Daoy (cell line): ENCODE results near the gene KLRF2. TPM values are rescaled to one million over a fixed set of nuclear protein-coding genes. Genes with fewer than 3 reads are reported as not detected.
"Not testable (repeated sequence)": the region's sequence is repeated elsewhere in the genome, so short reads cannot be mapped to it uniquely, and the experiment has no call there.

Experiments used
- DNase-seq: peaks from one replicate; pipeline ENCODE4 v3.0.0-alpha.2; 2015; ENCODE audit warnings: low read depth
- total RNA-seq: library from RNA; depleted of rRNA; stranded (reverse); fragments of >200 nt; shearing (Covaris generic); gene quantifications from 2 replicates; pipeline ENCODE4 v1.2.3, GENCODE V29; 2014; rRNA removed

KLRF2 gene, protein sequence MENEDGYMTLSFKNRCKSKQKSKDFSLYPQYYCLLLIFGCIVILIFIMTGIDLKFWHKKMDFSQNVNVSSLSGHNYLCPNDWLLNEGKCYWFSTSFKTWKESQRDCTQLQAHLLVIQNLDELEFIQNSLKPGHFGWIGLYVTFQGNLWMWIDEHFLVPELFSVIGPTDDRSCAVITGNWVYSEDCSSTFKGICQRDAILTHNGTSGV
- total RNA-seq: not detected in 2 replicates

DNA sequence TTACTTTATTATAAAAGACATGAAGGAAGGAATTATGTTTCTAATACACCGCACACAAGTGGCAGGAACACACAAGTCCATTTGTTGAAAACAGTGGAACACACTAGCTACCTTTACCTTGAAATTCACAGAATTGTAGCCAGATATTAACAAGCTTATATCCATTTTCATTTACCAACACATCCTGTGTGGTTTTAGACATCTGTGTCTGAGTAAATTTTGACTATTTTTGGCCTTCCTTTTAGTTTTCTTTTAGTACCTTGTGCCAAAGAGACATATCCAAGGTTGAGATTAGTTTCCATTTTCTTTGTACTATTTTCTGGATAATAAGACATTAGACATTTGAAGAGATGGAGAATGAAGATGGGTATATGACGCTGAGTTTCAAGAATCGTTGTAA, at the start of gene KLRF2:
Gene KLRF2, plus strand, starts transcription at position 244 of the 400 bp plus-strand sequence. Its CDS starts 107 bp downstream, at position 351.
- DNase-seq: no peak

GRCh38 chr12:9831720-9832119, 49.6 kb upstream of the KLRF2 start:
- no peak for DNase-seq

- no peak for DNase-seq
Observed at GRCh38 chr12:9843407-9843806, 37.9 kb upstream of the KLRF2 start.

DNA sequence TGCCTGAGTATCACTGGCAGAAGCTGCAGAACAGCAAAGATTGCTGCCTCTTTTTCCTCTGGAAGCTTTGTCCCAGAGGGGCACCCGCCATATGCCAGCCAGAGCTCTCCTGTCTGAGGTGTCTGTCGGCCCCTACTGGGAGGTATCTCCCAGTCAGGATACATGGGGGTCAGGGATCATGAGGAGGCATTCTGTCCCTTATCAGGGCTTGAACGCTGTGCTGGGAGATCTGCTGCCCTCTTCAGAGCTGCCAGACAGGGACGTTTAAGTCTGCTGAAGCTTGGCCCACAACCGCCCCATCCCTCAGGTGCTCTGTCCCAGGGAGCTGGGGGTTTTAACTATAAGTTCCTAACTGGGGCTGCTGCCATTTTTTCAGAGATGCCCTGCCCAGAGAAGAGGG, 32.4 kb upstream of the KLRF2 start:
- no peak for DNase-seq

- DNase-seq: no peak
Observed at GRCh38 chr12:9851050-9851449, 30.2 kb upstream of the KLRF2 start.

GRCh38 chr12:9851927-9852326, 29.4 kb upstream of the KLRF2 start:
- no peak for DNase-seq

- no peak for DNase-seq
Observed at GRCh38 chr12:9856151-9856550, 25.1 kb upstream of the KLRF2 start.

GRCh38 chr12:9856894-9857293, 24.4 kb upstream of the KLRF2 start:
- DNase-seq: no peak

GRCh38 chr12:9858135-9858534, 23.2 kb upstream of the KLRF2 start:
- DNase-seq: no peak

- DNase-seq: no peak
Observed at GRCh38 chr12:9864913-9865675, 16.2 kb upstream of the KLRF2 start.

- no peak for DNase-seq
Observed at GRCh38 chr12:9866860-9867269, 14.4 kb upstream of the KLRF2 start.

DNA sequence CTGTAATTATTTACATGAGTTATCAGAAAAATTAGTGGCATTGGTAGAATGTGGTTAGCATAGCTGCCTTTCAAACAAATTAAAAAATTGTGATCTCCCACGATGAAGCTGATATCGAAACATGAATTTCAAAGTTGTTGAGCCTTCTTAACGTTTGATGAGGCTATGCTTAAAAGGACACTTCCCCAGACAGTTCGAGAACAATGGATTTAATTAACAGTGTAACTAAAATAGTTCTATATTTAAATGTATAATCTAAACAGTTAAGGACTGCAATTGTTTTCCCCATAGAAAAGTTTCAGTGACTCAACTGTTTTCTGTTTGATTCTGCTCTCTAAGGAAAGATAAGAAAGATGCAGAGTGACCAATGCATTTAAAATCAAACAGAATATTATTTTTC, 13.8 kb upstream of the KLRF2 start:
- DNase-seq: no peak

DNA sequence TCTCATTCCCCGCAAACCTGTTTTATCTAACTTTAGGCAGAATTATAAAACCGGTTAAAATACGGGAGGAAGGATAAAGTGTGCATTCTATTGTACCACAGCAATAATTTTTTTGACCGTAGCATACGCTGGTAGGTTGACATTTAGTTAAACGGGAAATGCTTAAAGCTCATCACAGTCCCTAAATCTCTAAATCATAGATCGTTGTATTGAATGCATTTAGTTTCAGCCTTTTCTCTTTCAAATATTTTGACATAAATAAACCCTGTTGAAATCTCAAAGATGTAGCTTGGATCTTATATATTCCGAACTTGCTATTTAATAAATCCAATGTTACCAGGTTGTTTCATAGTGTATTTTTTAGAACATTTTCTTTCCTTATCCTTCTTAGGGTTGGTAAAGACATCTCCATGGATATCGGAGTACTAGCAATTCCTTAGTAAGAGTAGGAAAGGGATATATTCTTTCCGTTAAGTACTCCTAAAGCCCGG, 12.9 kb upstream of the KLRF2 start:
- no peak for DNase-seq

DNA sequence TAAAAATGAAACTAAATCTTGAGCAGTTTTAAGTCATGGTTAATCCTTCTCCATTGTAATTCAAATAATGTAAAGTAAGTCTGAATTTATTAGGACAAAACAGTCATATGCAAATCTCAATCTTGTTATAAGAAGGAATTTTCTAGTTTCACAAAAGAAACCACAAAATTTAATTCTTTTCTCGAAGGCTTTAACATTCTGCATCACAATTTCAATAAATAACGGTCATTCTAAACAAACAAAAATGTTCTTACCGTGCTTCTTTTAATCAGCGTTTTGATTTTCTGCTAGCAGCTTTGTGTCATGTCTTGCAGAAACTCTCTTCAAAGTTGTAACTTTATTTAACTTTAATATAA, 12.4 kb upstream of the KLRF2 start:
- no peak for DNase-seq

DNA sequence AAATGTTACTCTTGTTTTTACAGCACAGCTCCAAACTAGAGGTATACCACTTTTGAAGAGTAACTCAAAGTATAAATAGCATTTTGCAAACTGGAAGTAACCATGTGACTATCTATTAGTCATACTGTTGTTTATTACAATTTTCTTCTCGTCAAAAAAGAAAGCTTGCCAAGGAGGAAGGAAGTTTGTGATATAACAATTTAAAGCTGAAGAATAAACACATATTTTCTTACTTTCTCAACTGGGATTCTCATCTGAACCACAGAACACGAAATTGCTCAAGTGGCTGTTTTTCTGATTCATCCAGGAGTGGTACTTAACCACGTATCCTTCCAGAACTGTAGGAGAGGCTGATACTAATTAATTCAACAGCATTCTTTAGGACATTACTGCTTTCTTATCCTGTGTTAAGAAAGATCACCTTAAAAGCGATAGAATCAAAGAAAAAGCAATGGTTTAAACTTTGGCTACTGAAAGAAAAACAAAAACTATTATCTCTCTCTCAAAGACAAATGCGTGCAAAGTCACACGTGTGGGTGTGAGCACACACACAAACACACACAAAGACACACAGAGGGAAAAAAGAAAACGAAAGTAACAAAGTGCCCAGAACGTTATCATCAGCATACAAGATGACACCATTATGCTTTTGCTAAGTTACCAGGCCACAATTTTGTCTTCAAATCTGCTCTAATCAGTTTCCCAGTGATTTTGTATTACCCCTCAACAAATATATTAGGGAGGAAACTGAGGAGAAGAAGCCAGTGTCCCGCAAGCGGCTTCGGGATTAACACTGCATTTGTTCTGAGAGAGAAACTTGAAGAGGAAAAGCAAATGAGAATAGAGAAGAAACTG, 11.8 kb upstream of the KLRF2 start, which contains the start of gene CLEC2B:
Gene CLEC2B, minus strand, starts transcription at position 48 of the 855 bp plus-strand sequence.
- DNase-seq: peak; percentile 16

GRCh38 chr12:9870286-9870866, 10.9 kb upstream of the KLRF2 start:
- no peak for DNase-seq

- DNase-seq: no peak
Observed at GRCh38 chr12:9872162-9872561, 9.1 kb upstream of the KLRF2 start.

- no peak for DNase-seq
Observed at GRCh38 chr12:9872742-9873141, 8.5 kb upstream of the KLRF2 start.

- DNase-seq: not testable (repeated sequence)
Observed at GRCh38 chr12:9876120-9876519, 5.2 kb upstream of the KLRF2 start.

- DNase-seq: no peak
Observed at GRCh38 chr12:9880532-9881078, 684 bp upstream of the KLRF2 start.

GRCh38 chr12:9881988-9882387, 699 bp downstream of the KLRF2 start:
- DNase-seq: no peak

DNA sequence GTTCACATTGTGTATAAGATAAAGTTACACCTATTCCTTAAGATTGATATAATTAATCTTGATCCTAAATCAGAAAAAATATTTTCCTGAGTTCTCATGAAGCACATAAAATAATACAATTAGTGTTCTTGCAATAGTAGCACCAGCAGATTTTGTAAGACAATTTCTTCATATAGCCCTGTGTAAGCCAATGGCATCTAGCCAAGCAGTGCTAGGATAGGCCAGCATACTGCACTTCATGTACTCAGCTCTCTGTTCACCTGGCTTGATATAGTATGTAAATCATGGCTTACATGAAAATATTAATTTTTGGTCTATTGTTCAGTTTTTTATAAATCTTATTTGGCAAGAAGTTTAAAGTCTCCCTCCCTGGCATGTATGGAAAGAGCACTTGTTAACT, 1.9 kb downstream of the KLRF2 start:
- no peak for DNase-seq
